ENCODE results near the gene SFRP4.
"Not testable (repeated sequence)": the region's sequence is repeated elsewhere in the genome, so short reads cannot be mapped to it uniquely, and the experiment has no call there.

The SFRP4 gene

DNA sequence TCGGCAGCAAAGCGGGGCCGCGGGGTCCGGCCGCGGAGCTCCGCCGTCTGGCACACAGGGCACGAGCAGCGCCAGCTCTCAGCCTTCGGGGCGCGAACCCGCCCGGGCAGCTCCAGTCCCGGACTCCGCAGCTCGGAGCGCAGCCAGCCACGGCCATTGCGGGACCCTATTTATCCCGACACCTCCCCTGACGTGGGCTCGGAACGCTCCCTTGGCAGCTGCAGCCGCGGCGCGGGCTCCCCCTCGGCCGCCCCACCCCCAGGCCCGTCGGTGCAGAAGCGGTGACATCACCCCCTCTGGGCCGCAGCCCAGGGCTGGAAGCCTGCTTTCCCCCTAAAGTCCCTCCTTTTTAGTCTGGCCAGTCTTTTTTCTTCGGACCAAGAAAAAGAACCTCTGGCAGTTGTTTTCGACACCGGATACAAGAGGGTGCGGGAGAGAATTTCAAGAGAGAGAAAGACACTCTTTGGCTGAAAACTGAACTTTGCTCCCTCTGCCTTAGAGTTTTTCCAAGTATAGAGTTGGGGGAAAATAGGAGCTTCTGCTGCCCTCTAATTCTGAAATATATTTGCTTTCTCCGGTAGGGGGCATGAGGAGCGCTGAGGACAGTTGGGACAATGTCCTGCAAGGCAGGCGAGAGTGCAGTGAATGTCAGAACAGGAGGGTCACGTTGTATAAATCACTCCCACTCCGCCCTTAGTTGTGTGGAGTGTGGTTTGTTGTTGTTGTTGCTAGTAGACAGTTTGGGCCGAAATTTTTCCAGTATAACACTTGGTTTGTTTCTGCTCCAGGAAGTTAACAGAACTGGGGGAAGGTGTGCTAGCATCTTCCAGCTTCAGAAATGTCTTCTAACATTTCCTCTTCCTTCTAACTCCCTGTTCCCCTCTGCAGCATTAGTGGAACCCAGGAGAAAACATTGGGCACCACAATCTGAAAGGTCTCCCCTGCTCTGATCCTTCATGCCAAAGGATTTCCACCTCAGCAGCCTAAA is at the start of gene SFRP4:
Gene SFRP4, minus strand, starts transcription at position 145 of the 988 bp plus-strand sequence. CDS start 280 bp downstream, outside the sequence.
- DNase-seq (ENCODE audit: insufficient read length, low spot score) (peak; percentile 28), FAIRE-seq (peak; percentile 93)

DNA sequence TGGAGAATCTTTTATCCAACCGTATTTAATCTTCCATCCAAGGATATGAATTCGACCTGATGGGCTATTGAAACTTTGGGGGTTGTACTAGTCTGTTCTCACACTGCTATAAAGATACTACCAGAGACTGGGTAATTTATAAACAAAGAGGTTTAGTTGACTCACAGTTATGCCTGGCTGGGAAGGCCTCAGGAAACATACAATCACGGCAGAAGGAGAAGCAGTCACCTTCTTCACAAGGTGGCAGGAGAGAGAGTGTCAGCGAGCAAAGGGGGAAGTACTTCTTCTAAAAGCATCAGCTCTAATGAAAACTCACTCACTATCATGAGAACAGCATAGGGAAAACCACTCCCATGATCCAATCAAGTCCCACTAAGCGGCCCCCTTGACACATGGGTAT is 47.6 kb upstream of the SFRP4 start:
- FAIRE-seq (no peak), DNase-seq (ENCODE audit: insufficient read length, low spot score) (no peak)

- FAIRE-seq: no peak
- DNase-seq (ENCODE audit: insufficient read length, low spot score): no peak
Measured at GRCh38 chr7:37961251-37961650, 44.6 kb upstream of the SFRP4 start.

DNA sequence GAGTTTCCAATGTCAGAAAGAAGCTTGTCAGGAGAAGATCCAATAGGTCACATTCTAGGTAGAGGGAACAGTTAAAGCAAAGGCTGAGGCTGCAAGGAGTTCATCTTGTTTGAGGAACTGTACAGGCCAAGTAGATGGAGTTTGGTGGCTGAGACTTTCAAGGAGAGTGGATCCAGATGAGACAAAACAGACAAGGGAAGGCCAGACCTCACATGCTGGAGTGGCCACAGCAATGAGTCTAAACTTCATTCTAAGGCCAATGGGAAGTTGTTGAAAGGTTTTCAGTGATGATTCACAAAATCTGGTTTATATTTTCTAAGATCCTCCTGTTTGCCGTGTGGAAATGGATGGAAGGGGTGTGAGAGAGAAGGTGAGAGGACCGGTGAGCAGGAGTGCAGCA is 43.9 kb upstream of the SFRP4 start:
- DNase-seq (ENCODE audit: insufficient read length, low spot score) (no peak), FAIRE-seq (no peak)

DNA sequence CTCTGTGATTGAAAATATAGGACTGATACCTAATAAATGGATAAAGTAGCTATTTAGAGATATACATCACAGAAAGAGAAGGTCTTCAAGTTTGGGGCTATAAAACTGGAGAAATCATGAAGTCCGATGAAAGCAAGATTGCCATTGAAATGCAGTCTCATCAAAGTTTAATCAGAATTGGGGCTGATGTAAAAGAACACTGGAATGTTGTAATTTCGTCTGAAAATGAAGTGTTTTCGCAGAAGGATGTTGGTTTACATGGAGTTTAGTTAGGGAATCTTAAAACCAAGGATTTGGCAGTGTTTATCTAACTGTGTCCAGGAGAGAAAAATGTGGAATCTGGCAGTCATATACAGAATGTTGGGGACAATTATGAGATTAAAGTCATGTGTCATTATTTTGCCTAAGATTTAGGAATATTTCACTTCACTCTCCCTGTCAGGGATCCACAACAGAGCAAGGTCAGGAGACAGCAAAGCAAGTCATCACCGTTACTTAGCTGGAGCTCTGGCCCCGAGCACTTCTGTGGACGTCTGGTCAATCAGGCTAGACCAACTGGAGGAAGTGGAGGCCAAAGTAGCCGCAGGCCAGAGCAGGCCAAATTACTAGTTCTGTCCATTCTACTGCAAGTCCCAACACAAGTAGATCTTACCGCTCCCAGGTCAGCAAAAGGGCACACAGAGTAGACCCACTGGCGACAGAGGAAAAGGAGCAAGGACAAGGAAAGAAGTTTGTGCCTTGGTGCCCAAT is 40.8 kb upstream of the SFRP4 start:
- FAIRE-seq (no peak), DNase-seq (ENCODE audit: insufficient read length, low spot score) (no peak)

DNA sequence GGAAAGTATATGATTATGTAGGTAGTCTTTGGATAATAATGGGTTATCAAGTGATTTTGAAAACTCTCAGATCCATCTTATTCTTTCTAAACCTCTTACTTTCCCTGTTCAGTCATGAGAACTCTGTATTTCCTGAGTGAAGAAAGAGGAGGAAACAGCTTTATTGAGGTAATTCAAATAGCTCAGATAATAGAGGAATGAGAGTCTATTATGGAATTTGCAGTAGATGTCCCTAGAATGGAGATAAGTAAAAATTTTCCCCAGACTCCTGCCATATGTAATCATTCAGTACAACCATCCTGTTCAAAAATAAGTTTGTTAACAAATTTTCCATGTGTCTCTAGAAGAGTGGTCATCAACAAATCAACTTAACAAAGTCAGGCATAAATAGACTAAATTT is 40.2 kb upstream of the SFRP4 start:
- FAIRE-seq: no peak
- DNase-seq (ENCODE audit: insufficient read length, low spot score): no peak

DNA sequence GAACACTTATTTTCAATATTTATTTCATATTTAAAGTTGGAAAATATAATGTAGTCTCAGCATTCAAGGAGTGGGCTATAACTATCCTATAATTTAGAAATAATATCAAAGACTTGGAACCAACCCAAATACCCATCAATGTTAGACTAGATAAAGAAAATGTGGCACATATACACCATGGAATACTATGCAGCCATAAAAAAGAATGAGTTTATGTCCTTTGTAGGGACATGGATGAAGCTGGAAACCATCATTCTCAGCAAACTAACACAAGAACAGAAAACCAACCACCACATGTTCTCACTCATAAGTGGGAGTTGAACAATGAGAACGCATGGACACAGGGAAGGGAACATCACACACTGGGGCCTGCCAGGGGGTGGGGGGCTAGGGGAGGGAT is 37.6 kb upstream of the SFRP4 start:
- DNase-seq (ENCODE audit: insufficient read length, low spot score); FAIRE-seq: not testable (repeated sequence)

DNA sequence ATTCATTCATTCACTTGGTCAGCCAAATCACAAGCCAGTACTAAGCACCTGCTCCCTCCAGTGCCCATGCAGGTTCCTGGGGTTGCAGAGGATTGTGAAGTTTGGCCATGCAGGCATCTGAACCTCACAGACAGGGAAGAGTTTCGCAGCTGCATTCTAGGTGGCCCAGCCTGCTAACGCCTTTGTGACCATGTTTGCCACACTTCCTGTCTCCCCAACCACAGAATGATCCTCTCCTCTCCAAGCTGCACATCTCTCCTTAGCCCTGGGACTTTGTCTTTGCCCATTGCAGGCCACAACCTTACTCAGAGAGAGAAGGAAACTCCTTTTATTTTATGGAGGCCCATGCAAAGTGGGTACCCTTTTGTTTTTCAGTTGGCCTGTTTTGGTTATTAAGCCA is 35.6 kb upstream of the SFRP4 start:
- FAIRE-seq: peak; percentile 35
- DNase-seq (ENCODE audit: insufficient read length, low spot score): no peak

DNA sequence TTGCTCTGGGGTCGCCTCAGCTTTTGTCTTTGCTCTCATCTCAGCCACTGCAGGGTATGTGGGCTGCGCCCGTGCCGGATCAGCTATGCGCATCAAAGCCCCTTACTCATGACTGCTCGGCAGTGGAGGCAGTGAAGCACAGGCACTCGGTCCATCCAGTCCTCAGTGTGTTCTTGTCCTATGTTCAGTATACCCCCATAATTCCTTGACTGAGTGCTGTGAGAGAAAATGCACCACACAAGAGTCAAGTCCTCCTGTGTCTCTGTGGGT is 31.3 kb upstream of the SFRP4 start:
- DNase-seq (ENCODE audit: insufficient read length, low spot score): no peak
- no peak for FAIRE-seq

GRCh38 chr7:37947138-37947940 is 30.7 kb upstream of the SFRP4 start:
- FAIRE-seq (no peak), DNase-seq (ENCODE audit: insufficient read length, low spot score) (no peak)

GRCh38 chr7:37945336-37945735 is 28.7 kb upstream of the SFRP4 start:
- DNase-seq (ENCODE audit: insufficient read length, low spot score) (no peak), FAIRE-seq (no peak)

GRCh38 chr7:37944737-37945054 is 28.1 kb upstream of the SFRP4 start:
- DNase-seq (ENCODE audit: insufficient read length, low spot score) (no peak), FAIRE-seq (peak; percentile 59)

GRCh38 chr7:37943905-37944736 is 27.5 kb upstream of the SFRP4 start:
- DNase-seq (ENCODE audit: insufficient read length, low spot score): no peak
- FAIRE-seq: peak; percentile 67

GRCh38 chr7:37942934-37943610 is 26.5 kb upstream of the SFRP4 start:
- DNase-seq (ENCODE audit: insufficient read length, low spot score) (no peak), FAIRE-seq (peak; percentile 52)

- FAIRE-seq (no peak), DNase-seq (ENCODE audit: insufficient read length, low spot score) (no peak)
Measured at GRCh38 chr7:37933018-37933566, 16.5 kb upstream of the SFRP4 start.

GRCh38 chr7:37932543-37932942 is 15.9 kb upstream of the SFRP4 start:
- no peak for DNase-seq (ENCODE audit: insufficient read length, low spot score)
- FAIRE-seq: no peak

GRCh38 chr7:37930226-37930948 is 13.8 kb upstream of the SFRP4 start:
- no peak for DNase-seq (ENCODE audit: insufficient read length, low spot score)
- no peak for FAIRE-seq

GRCh38 chr7:37928878-37929277 is 12.3 kb upstream of the SFRP4 start:
- FAIRE-seq: no peak
- DNase-seq (ENCODE audit: insufficient read length, low spot score): no peak

Measured in GM19239 (cell line).